B cell (primary cell): Measurements from ENCODE around the gene ASIC1.

Experiments
- CTCF ChIP-seq: fragments of 200-600 bp; IDR thresholded peaks from one replicate; pipeline ENCODE4 v1.8.0; 2022; ENCODE audit warnings: antibody characterized with exemption, mild to moderate bottlenecking
- EZH2 ChIP-seq: IDR thresholded peaks from 2 replicates; pipeline ENCODE4 v1.6.1; 2012; ENCODE audit warnings: borderline replicate concordance, low read depth, mild to moderate bottlenecking, moderate library complexity, low read length; ENCODE audit not compliant: insufficient read depth, poor library complexity, severe bottlenecking

GRCh38 chr12:50111693-50112455, 54.5 kb downstream of the ASIC1 start, which contains the start of gene COX14:
- TF ChIP-seq CTCF (peak; percentile 28), EZH2 (no peak)
